ENCODE measurements around the gene ZNF837. TPM values are rescaled to one million over a fixed set of nuclear protein-coding genes. Genes with fewer than 3 reads are reported as not detected.

The ZNF837 gene
- total RNA-seq, 2 donors from 2014 or later: 1.8 to 2.6 TPM

- H3K9ac ChIP-seq (ENCODE audit: low read depth in 2 of 2, low read length in 2 of 2): no peak overlapping the region
- H3K9me3 ChIP-seq: no peaks in the 10 kb centered on the region
- TF ChIP-seq, protein P1, sequence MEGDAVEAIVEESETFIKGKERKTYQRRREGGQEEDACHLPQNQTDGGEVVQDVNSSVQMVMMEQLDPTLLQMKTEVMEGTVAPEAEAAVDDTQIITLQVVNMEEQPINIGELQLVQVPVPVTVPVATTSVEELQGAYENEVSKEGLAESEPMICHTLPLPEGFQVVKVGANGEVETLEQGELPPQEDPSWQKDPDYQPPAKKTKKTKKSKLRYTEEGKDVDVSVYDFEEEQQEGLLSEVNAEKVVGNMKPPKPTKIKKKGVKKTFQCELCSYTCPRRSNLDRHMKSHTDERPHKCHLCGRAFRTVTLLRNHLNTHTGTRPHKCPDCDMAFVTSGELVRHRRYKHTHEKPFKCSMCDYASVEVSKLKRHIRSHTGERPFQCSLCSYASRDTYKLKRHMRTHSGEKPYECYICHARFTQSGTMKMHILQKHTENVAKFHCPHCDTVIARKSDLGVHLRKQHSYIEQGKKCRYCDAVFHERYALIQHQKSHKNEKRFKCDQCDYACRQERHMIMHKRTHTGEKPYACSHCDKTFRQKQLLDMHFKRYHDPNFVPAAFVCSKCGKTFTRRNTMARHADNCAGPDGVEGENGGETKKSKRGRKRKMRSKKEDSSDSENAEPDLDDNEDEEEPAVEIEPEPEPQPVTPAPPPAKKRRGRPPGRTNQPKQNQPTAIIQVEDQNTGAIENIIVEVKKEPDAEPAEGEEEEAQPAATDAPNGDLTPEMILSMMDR (IDR thresholded peaks at IDR 0.05): no peak
- no peak overlapping the region for H3K4me3 ChIP-seq
- H3K27me3 ChIP-seq: no peaks in the 10 kb centered on the region
- intact Hi-C loops (cut with DNase I): no loop called here
- DNase-seq: no peak
- H3K36me3 ChIP-seq: no peaks in the 10 kb centered on the region
- H3K27ac ChIP-seq: no peak overlapping the region
- no peaks in the 10 kb centered on the region for H3K4me1 ChIP-seq
Measured at GRCh38 chr19:58338825-58339558, 41.8 kb downstream of the ZNF837 start.

- no peak overlapping the region for H3K27ac ChIP-seq
- no peaks in the 10 kb centered on the region for H3K4me1 ChIP-seq
- H3K4me3 ChIP-seq: no peak overlapping the region
- TF ChIP-seq, protein P1 (IDR thresholded peaks at IDR 0.05): no peak
- intact Hi-C loops (cut with DNase I): no loop called here
- no peak overlapping the region for H3K9ac ChIP-seq (ENCODE audit: low read depth in 2 of 2, low read length in 2 of 2)
- DNase-seq: no peak
- no peaks in the 10 kb centered on the region for H3K9me3 ChIP-seq
- no peaks in the 10 kb centered on the region for H3K27me3 ChIP-seq
- H3K36me3 ChIP-seq: no peaks in the 10 kb centered on the region
Measured at GRCh38 chr19:58338336-58338735, 42.5 kb downstream of the ZNF837 start.

DNA sequence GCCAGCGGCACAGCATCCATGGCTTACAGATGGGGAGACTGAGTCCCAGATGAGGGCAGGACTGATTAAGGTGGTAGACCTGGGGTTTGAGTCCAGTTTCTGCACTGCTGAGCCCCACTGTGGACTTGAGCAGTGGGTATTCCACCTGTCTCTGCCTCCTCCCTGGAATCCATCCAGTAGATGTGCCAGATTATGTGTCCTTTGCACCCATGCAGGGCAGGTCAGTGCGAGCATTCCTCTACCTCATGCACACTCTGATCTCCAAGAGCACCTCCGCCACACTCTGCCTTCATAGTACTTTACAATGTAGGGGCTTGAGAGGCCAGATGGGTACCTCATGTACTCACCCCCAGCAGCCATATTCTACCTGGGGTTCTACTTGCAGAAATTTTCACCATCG is 44.0 kb downstream of the ZNF837 start:
- DNase-seq: no peak
- no peaks in the 10 kb centered on the region for H3K4me1 ChIP-seq
- no peaks in the 10 kb centered on the region for H3K9me3 ChIP-seq
- no peak overlapping the region for H3K4me3 ChIP-seq
- no peak overlapping the region for H3K27ac ChIP-seq
- H3K27me3 ChIP-seq: no peaks in the 10 kb centered on the region
- H3K36me3 ChIP-seq: no peaks in the 10 kb centered on the region
- no peak overlapping the region for H3K9ac ChIP-seq (ENCODE audit: low read depth in 2 of 2, low read length in 2 of 2)
- TF ChIP-seq, protein P1 (IDR thresholded peaks at IDR 0.05): no peak
- intact Hi-C loops (cut with DNase I): no loop called here

GRCh38 chr19:58336216-58336615 is 44.6 kb downstream of the ZNF837 start:
- intact Hi-C loops (cut with DNase I): no loop called here
- H3K36me3 ChIP-seq: no peaks in the 10 kb centered on the region

DNA sequence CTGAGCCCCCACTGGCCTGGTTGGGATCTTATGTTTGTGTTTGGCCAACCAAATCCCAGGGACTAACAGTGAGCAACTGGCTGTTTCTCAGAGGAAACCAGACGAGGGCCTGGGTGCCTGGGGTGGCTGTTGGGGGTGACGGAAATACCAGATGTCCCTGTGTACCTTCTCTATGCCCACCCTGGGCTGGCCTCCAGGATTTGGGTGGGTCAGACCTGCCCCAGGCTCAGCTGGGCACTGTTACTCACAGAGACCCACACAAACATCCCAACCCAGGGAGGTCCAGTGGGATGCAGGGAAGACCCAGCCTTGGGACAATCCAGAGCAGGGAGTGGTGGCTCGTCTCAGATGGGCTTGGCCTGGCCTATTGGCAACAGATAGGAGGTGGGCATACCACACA is 45.2 kb downstream of the ZNF837 start:
- DNase-seq: no peak
- no peak overlapping the region for H3K4me3 ChIP-seq

More at GRCh38 chr19:58336216-58336615, 44.6 kb downstream of the ZNF837 start:
- H3K9me3 ChIP-seq: no peaks in the 10 kb centered on the region
- no peak overlapping the region for H3K27ac ChIP-seq
- no peaks in the 10 kb centered on the region for H3K27me3 ChIP-seq
- no peaks in the 10 kb centered on the region for H3K4me1 ChIP-seq
- no peak overlapping the region for H3K9ac ChIP-seq (ENCODE audit: low read depth in 2 of 2, low read length in 2 of 2)
- no peak for DNase-seq
- TF ChIP-seq, protein P1 (IDR thresholded peaks at IDR 0.05): no peak
- no peak overlapping the region for H3K4me3 ChIP-seq

More for the DNA sequence above, 45.2 kb downstream of the ZNF837 start:
- Histone ChIP-seq H3K27ac (no peak overlapping the region), H3K36me3 (no peaks in the 10 kb centered on the region), H3K4me1 (no peaks in the 10 kb centered on the region), H3K9ac (ENCODE audit: low read depth in 2 of 2, low read length in 2 of 2) (no peak overlapping the region), H3K9me3 (no peaks in the 10 kb centered on the region), H3K27me3 (no peaks in the 10 kb centered on the region)
- TF ChIP-seq, protein P1 (IDR thresholded peaks at IDR 0.05): no peak
- intact Hi-C loops (cut with DNase I): no loop called here

Data from colonic mucosa (tissue), 4 donors.